GM23338 (cell line): ENCODE measurements around the gene CCDC27. TPM values are rescaled to one million over a fixed set of nuclear protein-coding genes. Genes with fewer than 3 reads are reported as not detected.

Experiments
- ATAC-seq: fragments of 200-7000 bp; cut with Tn5 transposase; 3 replicates; pipeline ENCODE4 v1.9.1; 2020
- DNase-seq: peaks from one replicate; pipeline ENCODE4 v3.0.0-alpha.2; 2015; ENCODE audit warnings: low spot score
- H2AFZ ChIP-seq: fragments of 200-600 bp; sonication (generic); 2 replicates; pipeline ENCODE4 v1.8.0; 2016; ENCODE audit warnings: antibody characterized with exemption, mild to moderate bottlenecking, moderate library complexity
- H3F3A ChIP-seq: fragments of 200-600 bp; sonication (generic); replicated peaks from 2 replicates; pipeline ENCODE4 v1.8.0; 2017; ENCODE audit warnings: antibody characterized with exemption, mixed run types, low read depth
- H3K27ac ChIP-seq: fragments of 200-600 bp; sonication (generic); 2 replicates; pipeline ENCODE4 v1.6.1; 2016; ENCODE audit warnings: low read depth
- H3K27me3 ChIP-seq: fragments of 200-600 bp; sonication (generic); 2 replicates; pipeline ENCODE4 v1.8.0; 2016; ENCODE audit warnings: mild to moderate bottlenecking, mixed run types, moderate library complexity; ENCODE audit not compliant: insufficient read depth
- H3K36me3 ChIP-seq: fragments of 200-600 bp; sonication (generic); 2 replicates; pipeline ENCODE4 v1.8.0; 2016; ENCODE audit warnings: mild to moderate bottlenecking; ENCODE audit not compliant: insufficient read depth
- H3K4me1 ChIP-seq: fragments of 200-600 bp; sonication (generic); 2 replicates; pipeline ENCODE4 v1.8.0; 2016; ENCODE audit warnings: mild to moderate bottlenecking, moderate library complexity; ENCODE audit not compliant: insufficient read depth
- H3K4me2 ChIP-seq: fragments of 200-600 bp; sonication (generic); 2 replicates; pipeline ENCODE4 v1.7.1; 2017; ENCODE audit warnings: mixed run types
- H3K4me3 ChIP-seq: fragments of 200-600 bp; sonication (generic); 2 replicates; pipeline ENCODE4 v1.6.1; 2016; ENCODE audit warnings: mixed run types
- H3K79me2 ChIP-seq: fragments of 200-600 bp; sonication (generic); replicated peaks from 2 replicates; pipeline ENCODE4 v1.8.0; 2017; ENCODE audit warnings: mild to moderate bottlenecking; ENCODE audit not compliant: insufficient read depth
- H3K9me2 ChIP-seq: fragments of 200-600 bp; sonication (generic); 2 replicates; pipeline ENCODE4 v1.8.0; 2017; ENCODE audit not compliant: insufficient read depth
- H4K20me1 ChIP-seq: fragments of 200-600 bp; sonication (generic); replicated peaks from 2 replicates; pipeline ENCODE4 v1.8.0; 2017; ENCODE audit warnings: mild to moderate bottlenecking; ENCODE audit not compliant: insufficient read depth
- H3K27ac Mint-ChIP-seq: 2 replicates; pipeline ENCODE4 v1.8.0; 2020; ENCODE audit warnings: inconsistent platforms, mild to moderate bottlenecking, moderate library complexity, mixed read lengths
- H3K27me3 Mint-ChIP-seq: 3 replicates; pipeline ENCODE4 v1.8.0; 2022; ENCODE audit warnings: low read depth, mild to moderate bottlenecking, moderate library complexity, mixed read lengths, inconsistent platforms; ENCODE audit not compliant: insufficient read depth, poor library complexity
- H3K36me3 Mint-ChIP-seq: 3 replicates; pipeline ENCODE4 v1.8.0; 2021; ENCODE audit warnings: low read depth, mild to moderate bottlenecking, inconsistent platforms, moderate library complexity, mixed read lengths
- H3K4me1 Mint-ChIP-seq: 3 replicates; pipeline ENCODE4 v1.8.0; 2020; ENCODE audit warnings: mild to moderate bottlenecking, inconsistent platforms, mixed read lengths
- H3K4me3 Mint-ChIP-seq: 3 replicates; pipeline ENCODE4 v1.8.0; 2021; ENCODE audit warnings: moderate library complexity, mild to moderate bottlenecking, inconsistent platforms, mixed read lengths
- H3K9me3 Mint-ChIP-seq: 3 replicates; pipeline ENCODE4 v1.8.0; 2020; ENCODE audit warnings: moderate library complexity, mild to moderate bottlenecking, inconsistent platforms, mixed read lengths
- CREB1 ChIP-seq: fragments of 250-450 bp; sonication (Bioruptor Pico); IDR thresholded peaks from 2 replicates; pipeline ENCODE4 v1.5.0; 2020; ENCODE audit warnings: low read depth, mild to moderate bottlenecking, moderate library complexity
- CTCF ChIP-seq, 2 experiments: fragments of 200-600 bp in 1 of 2; sonication (generic) in 1 of 2; conservative IDR thresholded peaks; 2 replicates each; pipeline versions ENCODE4 v1.5.1 to v1.6.1; 2016 to 2017; ENCODE audit warnings: antibody characterized with exemption in 2 of 2, low read depth in 2 of 2, mild to moderate bottlenecking in 2 of 2, moderate library complexity in 1 of 2
- ETS1 ChIP-seq: IDR thresholded peaks from 2 replicates; pipeline ENCODE4 v1.6.1; 2016; ENCODE audit warnings: antibody characterized with exemption
- EZH2 ChIP-seq: fragments of 200-600 bp; sonication (generic); IDR thresholded peaks from one replicate; pipeline ENCODE4 v1.8.0; 2017; ENCODE audit warnings: antibody characterized with exemption, mild to moderate bottlenecking, low read depth; ENCODE audit not compliant: unreplicated experiment
- EZH2phosphoT487 ChIP-seq: fragments of 200-600 bp; sonication (generic); IDR thresholded peaks from one replicate; pipeline ENCODE4 v1.8.1; 2018; ENCODE audit warnings: antibody characterized with exemption; ENCODE audit not compliant: unreplicated experiment
- JUNB ChIP-seq: IDR thresholded peaks from one replicate; pipeline ENCODE4 v1.6.1; 2016; ENCODE audit warnings: antibody characterized with exemption; ENCODE audit not compliant: unreplicated experiment
- NANOG ChIP-seq: IDR thresholded peaks from 2 replicates; pipeline ENCODE4 v1.6.1; 2016; ENCODE audit warnings: antibody characterized with exemption, borderline replicate concordance
- POLR2AphosphoS5 ChIP-seq: IDR thresholded peaks from 2 replicates; pipeline ENCODE4 v1.6.1; 2016; ENCODE audit warnings: antibody characterized with exemption, low read depth
- REST ChIP-seq: IDR thresholded peaks from one replicate; pipeline ENCODE4 v1.6.1; 2018; ENCODE audit warnings: antibody characterized with exemption; ENCODE audit not compliant: unreplicated experiment
- STAT1 ChIP-seq: IDR thresholded peaks from one replicate; pipeline ENCODE4 v1.6.1; 2016; ENCODE audit warnings: antibody characterized with exemption; ENCODE audit not compliant: unreplicated experiment
- ZNF114 ChIP-seq: fragments of 250-450 bp; sonication (Bioruptor Pico); IDR thresholded peaks from 2 replicates; pipeline ENCODE4 v1.5.0; 2020; ENCODE audit warnings: mild to moderate bottlenecking, moderate library complexity
- ZNF331 ChIP-seq: fragments of 250-450 bp; sonication (Bioruptor Pico); IDR thresholded peaks from 2 replicates; pipeline ENCODE4 v1.5.0; 2020; ENCODE audit warnings: low read depth, mild to moderate bottlenecking, moderate library complexity
- ZNF462 ChIP-seq: fragments of 250-450 bp; sonication (Bioruptor Pico); IDR thresholded peaks from 2 replicates; pipeline ENCODE4 v1.5.0; 2020; ENCODE audit warnings: mild to moderate bottlenecking, moderate library complexity
- polyA plus RNA-seq: library from polyadenylated mRNA; unstranded; fragments of >200 nt; fragmentation: Nextera tagmentation; extraction: Ambion mirVana; gene quantifications from 2 replicates; pipeline ENCODE4 v1.2.1, GENCODE V29; 2016
- total RNA-seq: library from RNA; depleted of rRNA; stranded (reverse); fragments of >200 nt; shearing (Covaris generic); gene quantifications from 2 replicates; pipeline ENCODE4 v1.2.3, GENCODE V29; 2014

CCDC27 gene
- total and polyA plus RNA-seq, 2 experiments from 2014 or later = 0.18 to 0.45 TPM

GRCh38 chr1:3774946-3775489 is 22.8 kb downstream of the CCDC27 start:
- no peaks in the 10 kb centered on the region for H3K9me3 Mint-ChIP-seq
- peak overlapping the region; percentile 32; the same call in 1 of the 2 replicates for H3K4me2 ChIP-seq

More at GRCh38 chr1:3774946-3775489, 22.8 kb downstream of the CCDC27 start:
- H2AFZ ChIP-seq = no peak overlapping the region
- no peaks in the 10 kb centered on the region for H3K79me2 ChIP-seq
- no peak for DNase-seq
- H3K4me1 ChIP-seq = peaks cover 13% of the 10 kb centered on the region; the same call in 1 of the 2 replicates
- H3K9me2 ChIP-seq = no peaks in the 10 kb centered on the region
- H3K4me3 Mint-ChIP-seq = no peak overlapping the region
- peaks cover 17% of the 10 kb centered on the region for H3K27me3 Mint-ChIP-seq
- H3K27me3 ChIP-seq = no peaks in the 10 kb centered on the region
- peaks cover 6% of the 10 kb centered on the region; the same call in 1 of the 2 replicates for H3F3A ChIP-seq
- TF ChIP-seq EZH2 (no peak), REST (no peak), POLR2AphosphoS5 (no peak), ZNF331 (CRISPR knock-in tag) (no peak), CTCF (conservative IDR thresholded peaks at IDR 0.05; ENCODE audit: low read depth in 2 of 2) (no peak), ZNF114 (no peak), NANOG (no peak), STAT1 (no peak), JUNB (no peak), ZNF462 (CRISPR knock-in tag) (no peak), CREB1 (CRISPR knock-in tag) (no peak), EZH2phosphoT487 (no peak), ETS1 (no peak)
- no peak overlapping the region for H3K27ac ChIP-seq
- H3K27ac Mint-ChIP-seq = no peak overlapping the region
- peaks cover 19% of the 10 kb centered on the region for H3K4me1 Mint-ChIP-seq
- ATAC-seq = no peak
- no peaks in the 10 kb centered on the region; the same call in 1 of the 2 replicates for H4K20me1 ChIP-seq
- H3K36me3 Mint-ChIP-seq = peaks cover 10% of the 10 kb centered on the region
- no peaks in the 10 kb centered on the region for H3K36me3 ChIP-seq
- H3K4me3 ChIP-seq = no peak overlapping the region
